ENCODE data around the gene PLXNA1.

DNA sequence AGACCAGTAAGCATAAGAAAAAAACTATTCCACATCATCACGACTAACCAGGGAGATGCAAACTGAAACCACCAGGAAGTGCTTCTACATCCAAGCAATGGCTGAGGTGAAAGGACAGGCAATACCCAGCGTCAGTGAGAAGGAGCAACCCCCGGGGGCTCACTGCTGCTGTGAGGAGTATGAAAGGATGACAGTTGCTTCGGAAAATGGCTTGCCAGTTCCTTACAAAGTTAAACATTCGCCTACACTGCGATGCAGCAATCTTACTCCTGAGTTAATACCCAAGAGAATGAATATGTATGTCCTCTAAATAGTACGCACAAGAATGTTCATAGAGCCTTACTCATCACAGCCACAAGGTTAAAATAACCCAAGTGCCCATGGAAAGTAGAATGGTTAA is 13.3 kb upstream of the PLXNA1 start:
- TF ChIP-seq, protein P1, sequence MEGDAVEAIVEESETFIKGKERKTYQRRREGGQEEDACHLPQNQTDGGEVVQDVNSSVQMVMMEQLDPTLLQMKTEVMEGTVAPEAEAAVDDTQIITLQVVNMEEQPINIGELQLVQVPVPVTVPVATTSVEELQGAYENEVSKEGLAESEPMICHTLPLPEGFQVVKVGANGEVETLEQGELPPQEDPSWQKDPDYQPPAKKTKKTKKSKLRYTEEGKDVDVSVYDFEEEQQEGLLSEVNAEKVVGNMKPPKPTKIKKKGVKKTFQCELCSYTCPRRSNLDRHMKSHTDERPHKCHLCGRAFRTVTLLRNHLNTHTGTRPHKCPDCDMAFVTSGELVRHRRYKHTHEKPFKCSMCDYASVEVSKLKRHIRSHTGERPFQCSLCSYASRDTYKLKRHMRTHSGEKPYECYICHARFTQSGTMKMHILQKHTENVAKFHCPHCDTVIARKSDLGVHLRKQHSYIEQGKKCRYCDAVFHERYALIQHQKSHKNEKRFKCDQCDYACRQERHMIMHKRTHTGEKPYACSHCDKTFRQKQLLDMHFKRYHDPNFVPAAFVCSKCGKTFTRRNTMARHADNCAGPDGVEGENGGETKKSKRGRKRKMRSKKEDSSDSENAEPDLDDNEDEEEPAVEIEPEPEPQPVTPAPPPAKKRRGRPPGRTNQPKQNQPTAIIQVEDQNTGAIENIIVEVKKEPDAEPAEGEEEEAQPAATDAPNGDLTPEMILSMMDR (IDR thresholded peaks at IDR 0.05; ENCODE audit: insufficient read depth, low read length, poor library complexity, severe bottlenecking) = no peak
- TF ChIP-seq EZH2phosphoT487 (conservative IDR thresholded peaks at IDR 0.05; ENCODE audit: low read length) = no peak

Data from SU-DHL-6 (cell line).